Activated CD8-positive, alpha-beta T cell treated with anti-CD3 and anti-CD28 coated beads for 36 hours (primary cell): ENCODE data around the gene TMEFF1. TPM values are rescaled to one million over a fixed set of nuclear protein-coding genes. Genes with fewer than 3 reads are reported as not detected.
"Not testable (repeated sequence)": the region's sequence is repeated elsewhere in the genome, so short reads cannot be mapped to it uniquely, and the experiment has no call there.

ENCODE experiments used
- ATAC-seq: fragments of 200-7000 bp; cut with Tn5 transposase; one replicate; pipeline ENCODE4 v1.10.0; 2021; ENCODE audit warnings: mild to moderate bottlenecking, moderate library complexity
- CTCF ChIA-PET: fragments of 350-600 bp; sonication (Branson Sonifier 250); formaldehyde crosslinking; loops from one replicate; lab custom pipeline; 2021; ENCODE audit warnings: antibody characterized with exemption; lab: Charles Lee
- POLR2A ChIA-PET: fragments of 350-600 bp; sonication (Branson Sonifier 250); formaldehyde crosslinking; loops from one replicate; lab custom pipeline; 2021; ENCODE audit warnings: antibody characterized with exemption; lab: Charles Lee
- DNase-seq: peaks from one replicate; pipeline ENCODE4 v3.0.0-alpha.2; 2020
- H3K27ac Mint-ChIP-seq: one replicate; pipeline ENCODE4 v1.8.0; 2021; ENCODE audit warnings: mild to moderate bottlenecking, mixed read lengths
- H3K27me3 Mint-ChIP-seq: one replicate; pipeline ENCODE4 v1.8.0; 2021; ENCODE audit warnings: mixed read lengths
- H3K36me3 Mint-ChIP-seq: one replicate; pipeline ENCODE4 v1.8.0; 2021; ENCODE audit warnings: low read depth, mixed read lengths
- H3K4me1 Mint-ChIP-seq: one replicate; pipeline ENCODE4 v1.8.0; 2021; ENCODE audit warnings: low read depth, mixed read lengths
- H3K4me3 Mint-ChIP-seq: one replicate; pipeline ENCODE4 v1.8.0; 2021; ENCODE audit warnings: mild to moderate bottlenecking, moderate library complexity, mixed read lengths
- H3K9me3 Mint-ChIP-seq: one replicate; pipeline ENCODE4 v1.8.0; 2021; ENCODE audit warnings: mixed read lengths
- CTCF ChIP-seq: fragments of 200-600 bp; IDR thresholded peaks from one replicate; pipeline ENCODE4 v1.8.0; 2022; ENCODE audit warnings: antibody characterized with exemption, mild to moderate bottlenecking
- intact Hi-C: fragments of 100-400 bp; cut with micrococcal nuclease; formaldehyde crosslinking; loops from one replicate; pipeline ENCODE4 v1.10.0; 2022
- total RNA-seq, 2 experiments: library from RNA; stranded (reverse); gene quantifications; one replicate each; pipeline ENCODE4 v1.2.3, GENCODE V29; 2021

TMEFF1 gene
- total RNA-seq, 2 experiments from 2014 or later: 0.68 to 0.78 TPM

DNA sequence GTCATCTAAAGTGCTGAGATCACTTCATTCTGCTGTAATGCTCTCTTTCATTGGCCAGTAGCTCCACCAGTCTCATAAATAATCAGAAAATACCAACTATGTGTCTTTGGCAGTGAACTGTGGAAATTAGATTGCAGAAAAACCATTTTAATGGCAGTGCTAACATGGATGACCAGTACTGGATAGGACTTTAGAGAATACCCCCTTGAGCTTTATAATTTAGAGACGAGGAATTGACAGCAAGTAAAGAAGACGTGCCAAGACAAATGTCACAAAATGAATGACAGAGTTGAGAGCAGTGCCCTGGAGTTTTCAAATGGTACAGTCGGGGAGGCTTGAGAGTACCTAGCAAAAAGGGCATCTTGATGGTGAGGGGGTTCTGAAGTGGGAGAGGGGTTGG, 40.2 kb upstream of the TMEFF1 start:
- intact Hi-C loops: no loop called here
- Mint-ChIP-seq H3K36me3 (no peaks in the 10 kb centered on the region), H3K4me3 (no peak overlapping the region), H3K27ac (no peak overlapping the region), H3K4me1 (peaks cover 21% of the 10 kb centered on the region), H3K27me3 (no peaks in the 10 kb centered on the region), H3K9me3 (no peaks in the 10 kb centered on the region)
- ATAC-seq (no peak), DNase-seq (no peak)
- TF ChIP-seq CTCF: no peak
- ChIA-PET CTCF (interaction anchor here (1.6 kb wide), 1 partner anchor 108 kb away, joined by 3 read pairs; no protein-coding TSS in a partner anchor), POLR2A (no interaction called here)

DNA sequence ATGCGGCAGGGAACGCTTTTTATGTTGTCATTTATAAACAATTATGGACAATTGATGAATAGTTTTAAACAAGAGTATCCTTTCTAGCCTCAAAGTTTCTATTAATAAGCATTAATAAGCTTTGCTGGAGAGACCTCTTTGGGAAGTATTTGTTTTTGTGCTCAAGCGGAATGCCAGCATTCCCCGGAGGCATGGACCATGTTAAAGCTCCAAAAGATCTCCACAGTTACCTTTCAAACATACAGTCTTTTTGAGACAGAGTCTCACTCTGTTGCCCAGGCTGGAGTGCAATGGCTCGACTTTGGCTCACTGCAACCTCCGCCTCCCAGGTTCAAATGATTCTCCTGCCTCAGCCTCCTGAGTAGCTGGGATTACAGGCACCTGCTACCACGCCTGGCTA, 36.4 kb upstream of the TMEFF1 start:
- CTCF ChIA-PET: interaction anchor here (0.8 to 5.5 kb wide), 7 partner anchors 11 to 1205 kb away, joined by 3 to 32 read pairs (median 4); partner anchors contain the start of genes MSANTD3 and TEX10
- no peaks in the 10 kb centered on the region for H3K9me3 Mint-ChIP-seq

GRCh38 chr9:100437860-100438805, 34.8 kb upstream of the TMEFF1 start:
- ChIA-PET CTCF (interaction anchor here (0.7 to 5.5 kb wide), 28 partner anchors 9 to 1207 kb away, joined by 3 to 32 read pairs (median 4); partner anchors contain the start of genes MSANTD3, TEX10 and TMEFF1), POLR2A (interaction anchor here (1.2 kb wide), 1 partner anchor 10 kb away, joined by 3 read pairs; no protein-coding TSS in a partner anchor)
- intact Hi-C loops: no loop called here
- H3K27me3 Mint-ChIP-seq: no peaks in the 10 kb centered on the region
- H3K9me3 Mint-ChIP-seq: no peaks in the 10 kb centered on the region
- no peak overlapping the region for H3K27ac Mint-ChIP-seq
- TF ChIP-seq CTCF: peak; percentile 87
- ATAC-seq (peak; percentile 88), DNase-seq (peak; percentile 82)
- peaks cover 4% of the 10 kb centered on the region for H3K36me3 Mint-ChIP-seq
- H3K4me3 Mint-ChIP-seq: no peak overlapping the region
- H3K4me1 Mint-ChIP-seq: no peaks in the 10 kb centered on the region

More for the DNA sequence above, 36.4 kb upstream of the TMEFF1 start:
- TF ChIP-seq CTCF: no peak
- H3K36me3 Mint-ChIP-seq: no peaks in the 10 kb centered on the region
- intact Hi-C loops: no loop called here
- DNase-seq (no peak), ATAC-seq (no peak)
- no peak overlapping the region for H3K27ac Mint-ChIP-seq
- no peak overlapping the region for H3K4me3 Mint-ChIP-seq
- POLR2A ChIA-PET: interaction anchor here (1.2 kb wide), 2 partner anchors 9 to 18 kb away, joined by 3 to 4 read pairs; no protein-coding TSS in a partner anchor
- no peaks in the 10 kb centered on the region for H3K4me1 Mint-ChIP-seq
- no peaks in the 10 kb centered on the region for H3K27me3 Mint-ChIP-seq

- Mint-ChIP-seq H3K27ac (no peak overlapping the region), H3K36me3 (peaks cover 4% of the 10 kb centered on the region), H3K4me3 (no peak overlapping the region), H3K4me1 (no peaks in the 10 kb centered on the region), H3K9me3 (no peaks in the 10 kb centered on the region), H3K27me3 (no peaks in the 10 kb centered on the region)
- ATAC-seq (no peak), DNase-seq (no peak)
- no peak for TF ChIP-seq CTCF
- POLR2A ChIA-PET: interaction anchor here (0.8 kb wide), 1 partner anchor 54 kb away, joined by 3 read pairs; no protein-coding TSS in a partner anchor
- intact Hi-C loops: no loop called here
- CTCF ChIA-PET: interaction anchor here (1.3 to 5.5 kb wide), 3 partner anchors 11 to 33 kb away, joined by 5 to 32 read pairs (median 5); partner anchors contain the start of genes MSANTD3 and TMEFF1
Measured at GRCh38 chr9:100440071-100440470, 32.9 kb upstream of the TMEFF1 start.

GRCh38 chr9:100440487-100440886, 32.5 kb upstream of the TMEFF1 start:
- CTCF ChIA-PET: interaction anchor here (1.3 to 5.5 kb wide), 4 partner anchors 11 to 115 kb away, joined by 5 to 32 read pairs (median 6); partner anchors contain the start of genes MSANTD3 and TMEFF1
- H3K9me3 Mint-ChIP-seq, POLR2A ChIA-PET, H3K4me1 Mint-ChIP-seq, ATAC-seq, H3K27me3 Mint-ChIP-seq, intact Hi-C loops, H3K36me3 Mint-ChIP-seq, H3K27ac Mint-ChIP-seq, DNase-seq, H3K4me3 Mint-ChIP-seq: not testable (repeated sequence)
